HG03571 (cell line): Measurements from ENCODE around the gene AP1S3.
A peak's percentile ranks its signal among the peaks of the same experiment; 100 is the strongest.

Source experiments
- ATAC-seq: cut with Tn5 transposase; IDR thresholded peaks from one replicate; pipeline ENCODE4 v1.9.1; 2021; ENCODE audit not compliant: unreplicated experiment

Gene AP1S3

GRCh38 chr2:223764796-223765195 lies 72.6 kb downstream of the AP1S3 start:
- ATAC-seq, result no peak

DNA sequence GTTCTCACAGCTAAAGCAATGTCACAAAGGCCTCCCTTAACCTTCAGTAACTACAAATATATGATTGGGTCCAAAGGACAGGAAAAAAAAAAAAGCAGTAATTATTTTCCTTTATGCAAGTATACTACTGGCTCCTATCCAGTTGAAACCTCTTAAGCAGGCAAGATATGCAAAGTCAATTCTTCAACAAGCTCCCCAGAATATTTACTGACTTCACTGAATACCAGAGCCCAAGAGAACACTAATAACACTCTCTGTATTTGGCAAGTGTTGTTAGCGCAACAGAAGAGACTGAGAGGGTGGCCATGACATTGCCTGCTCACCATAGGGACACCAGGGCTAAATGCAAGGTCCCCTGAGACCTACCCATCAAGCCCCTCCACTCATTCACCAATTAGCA lies 74.5 kb downstream of the AP1S3 start:
- no peak for ATAC-seq

DNA sequence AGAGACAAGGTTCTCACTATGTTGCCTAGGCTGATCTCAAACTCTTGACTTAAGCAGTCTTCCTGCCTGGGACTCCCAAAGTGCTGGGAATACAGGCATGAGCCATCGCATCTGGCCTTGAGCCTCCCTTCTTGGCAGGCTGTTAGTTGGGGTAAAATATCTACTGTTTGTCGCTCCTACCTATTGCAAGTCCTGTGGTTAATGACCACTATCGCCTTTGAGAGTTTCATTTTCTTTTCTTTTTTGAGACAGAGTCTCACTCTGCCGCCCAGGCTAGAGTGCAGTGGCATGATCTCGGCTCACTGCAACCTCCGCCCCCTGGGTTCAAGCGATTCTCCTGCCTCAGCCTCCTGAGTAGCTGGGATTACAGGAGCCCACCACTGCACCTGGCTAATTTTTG lies 75.6 kb downstream of the AP1S3 start:
- ATAC-seq, result peak; percentile 72

GRCh38 chr2:223760838-223761502 lies 76.4 kb downstream of the AP1S3 start:
- peak; percentile 81 for ATAC-seq

DNA sequence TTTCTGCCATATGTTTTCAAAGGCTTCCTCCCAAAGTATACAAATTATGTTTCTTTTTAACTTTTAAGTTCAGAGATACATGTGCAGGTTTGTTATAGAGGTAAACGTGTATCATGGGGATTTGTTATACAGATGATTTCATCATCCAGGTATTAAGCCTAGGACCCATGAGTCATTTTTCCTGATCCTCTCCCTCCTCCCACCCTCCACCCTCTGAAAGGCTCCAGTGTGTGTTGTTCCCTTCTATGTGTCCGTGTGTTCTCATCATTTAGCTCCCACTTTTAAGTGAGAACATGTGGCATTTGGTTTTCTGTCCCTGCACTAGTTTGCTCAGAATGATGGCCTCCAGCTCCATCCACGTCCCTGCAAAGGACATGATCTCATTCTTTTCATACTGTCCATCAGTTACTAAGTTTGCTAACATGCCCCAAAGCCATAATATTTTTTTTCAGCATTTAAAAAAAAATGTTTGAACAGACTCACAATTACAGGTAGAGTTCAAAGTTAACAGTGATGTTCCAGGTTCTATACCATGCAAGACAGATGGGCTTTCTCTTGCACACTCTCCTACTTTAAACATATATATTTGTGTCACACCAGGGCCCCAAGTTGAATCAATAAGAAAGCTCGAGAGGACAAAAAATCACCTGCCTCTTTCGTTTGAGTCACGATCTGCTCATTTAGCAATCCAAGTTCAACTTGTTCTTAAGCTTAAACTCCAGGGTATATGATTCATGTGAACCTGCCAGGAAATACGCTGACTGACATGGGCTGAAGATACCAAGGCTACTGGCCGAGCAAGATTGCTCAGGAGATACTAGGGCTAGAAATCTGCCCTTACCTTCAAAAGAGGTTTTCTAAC lies 77.6 kb downstream of the AP1S3 start:
- ATAC-seq, result no peak

DNA sequence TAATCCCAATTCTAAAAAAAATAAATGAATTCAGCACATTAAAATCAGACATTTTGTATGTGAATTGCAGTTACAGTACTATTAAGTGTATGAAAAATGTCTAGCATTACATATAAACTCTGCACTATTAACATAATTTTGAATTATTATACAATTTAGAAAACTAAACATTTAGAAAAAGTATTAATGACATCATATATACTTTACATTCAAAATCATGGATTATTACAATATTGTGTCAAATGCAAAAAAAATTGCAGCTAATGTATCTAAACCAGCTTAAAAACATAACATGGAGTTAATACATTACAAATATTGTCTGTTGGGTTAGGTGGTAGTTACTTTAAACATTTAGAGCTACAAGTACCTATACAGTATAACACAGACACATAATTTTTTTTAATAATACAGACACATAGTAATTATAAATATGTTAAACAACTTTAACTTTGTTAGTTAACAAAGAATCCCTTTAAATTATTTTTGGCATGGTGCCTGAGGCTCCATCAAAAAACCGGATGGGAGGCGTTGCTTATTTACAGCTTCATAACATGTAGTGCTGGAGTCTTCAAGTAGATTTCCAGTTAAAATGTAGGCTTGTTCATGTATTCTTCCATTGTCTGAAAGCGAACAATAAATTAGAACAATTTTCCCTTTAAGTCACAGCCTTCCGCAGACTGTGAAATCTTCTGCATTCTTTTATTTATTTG lies 79.1 kb downstream of the AP1S3 start:
- ATAC-seq, result no peak

GRCh38 chr2:223753940-223754339 lies 83.4 kb downstream of the AP1S3 start:
- no peak for ATAC-seq

DNA sequence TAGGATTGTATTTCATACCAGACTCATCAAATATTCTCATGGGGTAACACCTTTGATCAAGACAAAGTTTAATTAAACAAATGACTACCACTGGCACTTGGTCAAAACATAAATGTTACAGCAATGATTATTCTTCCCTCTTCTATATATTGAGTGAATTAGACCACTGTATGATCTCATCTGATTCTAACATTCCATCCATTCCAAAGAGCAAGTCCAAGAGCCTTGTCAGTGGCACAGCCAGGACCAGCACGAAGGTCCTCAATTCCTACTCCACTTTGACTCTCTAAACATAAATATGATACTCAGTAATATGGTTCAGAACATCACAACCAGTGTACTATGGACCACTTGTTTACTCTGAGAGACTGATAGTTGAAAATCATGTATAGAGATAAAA lies 86.4 kb downstream of the AP1S3 start:
- no peak for ATAC-seq

DNA sequence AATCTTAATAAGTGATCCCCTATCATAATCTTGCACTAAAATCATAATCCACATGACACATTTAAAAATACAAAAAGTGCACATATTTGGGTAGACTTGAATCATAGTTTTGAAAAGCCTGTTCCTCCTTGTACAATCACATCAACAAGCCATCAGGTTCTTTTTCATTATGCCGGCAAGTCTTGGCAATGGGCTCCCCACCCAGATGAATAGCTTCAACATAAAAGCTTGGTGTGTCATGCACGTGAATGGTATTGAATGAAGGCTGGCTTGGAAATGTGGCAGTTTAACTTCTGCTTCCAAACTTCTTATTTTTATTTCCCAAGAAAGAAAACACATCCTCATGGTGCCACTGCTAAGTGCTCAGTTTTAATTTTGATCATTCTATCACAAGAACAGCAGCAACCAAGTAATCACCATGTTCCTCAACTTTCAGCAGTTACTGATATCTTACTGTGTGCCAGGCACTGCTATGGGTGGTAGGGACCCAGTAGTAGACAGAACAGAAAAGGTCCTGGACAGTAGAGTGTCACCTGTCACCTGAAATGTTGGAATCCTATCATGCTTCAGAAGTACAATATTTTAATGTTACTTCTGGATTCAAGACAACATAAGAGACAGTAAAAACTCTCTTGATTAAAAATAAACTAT lies 89.9 kb downstream of the AP1S3 start:
- no peak for ATAC-seq

DNA sequence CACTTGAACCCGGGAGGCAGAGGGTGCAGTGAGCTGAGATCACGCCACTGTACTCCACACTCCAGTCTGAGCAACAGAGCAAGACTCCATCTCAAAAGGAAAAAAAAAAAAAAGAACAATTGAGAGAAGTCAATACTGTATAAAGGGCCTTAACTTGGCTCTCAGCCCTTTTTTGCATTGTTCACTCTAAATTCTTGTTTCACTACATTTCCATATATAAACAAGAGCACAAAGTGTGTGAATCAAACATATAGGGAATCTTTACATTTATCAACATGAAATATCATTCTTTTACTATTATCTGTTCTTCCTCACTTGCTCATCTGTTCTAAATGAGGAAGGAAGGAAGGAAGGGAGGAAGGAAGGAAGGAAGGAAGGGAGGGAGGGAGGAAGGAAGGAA lies 90.8 kb downstream of the AP1S3 start:
- ATAC-seq, result no peak

DNA sequence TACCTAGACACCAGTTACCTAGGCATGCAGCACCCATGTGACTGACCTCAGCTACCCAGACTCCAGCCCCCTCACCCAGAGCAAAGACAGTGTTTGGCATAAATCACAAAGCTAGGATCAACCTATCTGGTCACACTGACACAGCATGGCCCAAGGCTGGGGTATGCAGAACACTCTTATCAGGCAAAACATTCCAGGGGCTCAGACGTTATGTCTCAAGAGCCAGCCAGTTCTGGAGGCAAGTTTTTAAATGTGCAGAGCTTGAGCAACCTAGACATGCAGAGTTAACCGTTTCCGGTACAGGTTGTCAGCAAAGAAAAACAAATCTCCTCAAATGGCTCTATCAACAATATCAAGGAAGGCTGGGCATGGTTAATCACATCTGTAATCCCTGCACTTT lies 92.8 kb downstream of the AP1S3 start:
- no peak for ATAC-seq

DNA sequence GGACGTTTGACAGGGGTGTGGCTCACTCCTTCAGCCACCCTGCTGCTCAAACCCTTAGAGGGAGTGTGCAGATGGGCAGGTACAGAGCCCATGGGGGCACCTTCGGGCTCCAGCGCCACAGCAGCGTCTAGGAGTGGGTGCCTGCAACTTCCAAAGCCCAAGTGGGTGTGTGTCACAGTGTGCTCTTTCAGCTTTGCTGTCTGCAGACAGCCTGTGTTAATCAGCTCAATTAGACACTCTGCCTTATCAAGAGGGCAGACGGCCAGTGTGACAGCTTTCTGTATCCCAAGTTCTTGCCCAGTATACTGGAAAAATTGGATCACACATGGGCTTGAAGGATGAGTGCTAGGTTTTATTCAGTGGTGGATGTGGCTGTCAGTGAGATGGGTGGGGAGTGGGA lies 96.7 kb downstream of the AP1S3 start:
- ATAC-seq, result no peak

DNA sequence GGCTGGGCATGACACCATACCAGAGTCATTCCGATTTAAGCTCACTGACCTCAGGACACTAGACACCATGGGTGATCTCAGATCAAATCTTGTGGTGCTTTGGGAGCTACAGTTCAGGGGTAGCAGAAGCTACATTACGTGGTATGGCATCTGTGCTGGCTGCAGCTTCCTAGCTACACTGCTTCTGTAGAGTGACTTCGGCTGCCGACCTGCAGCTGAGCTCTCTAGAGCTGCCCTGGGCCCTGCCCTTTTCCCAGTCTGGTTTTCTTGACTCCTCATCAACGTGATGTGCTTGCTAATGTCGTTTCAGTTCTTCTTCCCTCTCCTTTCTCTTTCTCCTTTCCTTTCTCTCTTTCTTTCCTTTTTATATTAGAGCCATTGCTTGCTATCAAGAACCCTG lies 100.2 kb downstream of the AP1S3 start:
- no peak for ATAC-seq

- no peak for ATAC-seq
These were observed 100.9 kb downstream of the AP1S3 start for GRCh38 chr2:223736488-223736887.

DNA sequence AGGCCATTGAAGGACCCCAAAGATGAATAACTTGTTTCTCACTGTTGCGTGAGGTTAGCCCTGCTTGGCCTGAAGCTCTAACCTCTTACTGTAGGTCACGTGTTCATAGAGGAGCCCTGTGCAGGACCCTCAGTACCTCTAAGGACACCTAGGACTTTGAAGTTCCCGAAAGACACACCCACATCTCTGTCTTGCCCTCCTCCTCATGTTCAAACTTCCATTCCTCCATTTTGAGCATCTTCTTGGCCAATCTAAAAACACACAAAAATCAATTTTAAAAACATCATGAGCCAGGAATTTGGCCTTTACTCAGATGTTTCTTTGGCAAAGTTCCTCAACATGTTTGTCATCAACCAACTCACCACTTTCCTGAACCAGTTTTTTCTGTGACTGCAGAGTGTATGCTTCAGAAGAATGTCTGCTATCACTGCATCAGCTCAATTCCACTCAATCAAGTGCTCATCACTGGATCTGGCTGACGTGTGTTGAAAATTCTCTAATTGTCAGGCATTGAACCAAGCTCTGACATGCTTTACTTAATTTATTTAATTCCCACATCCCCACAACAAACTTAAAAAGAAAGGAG lies 101.6 kb downstream of the AP1S3 start:
- ATAC-seq, result no peak

- no peak for ATAC-seq
These were observed 102.2 kb downstream of the AP1S3 start for GRCh38 chr2:223735035-223735640.

- no peak for ATAC-seq
These were observed 103.0 kb downstream of the AP1S3 start for GRCh38 chr2:223734346-223734745.

DNA sequence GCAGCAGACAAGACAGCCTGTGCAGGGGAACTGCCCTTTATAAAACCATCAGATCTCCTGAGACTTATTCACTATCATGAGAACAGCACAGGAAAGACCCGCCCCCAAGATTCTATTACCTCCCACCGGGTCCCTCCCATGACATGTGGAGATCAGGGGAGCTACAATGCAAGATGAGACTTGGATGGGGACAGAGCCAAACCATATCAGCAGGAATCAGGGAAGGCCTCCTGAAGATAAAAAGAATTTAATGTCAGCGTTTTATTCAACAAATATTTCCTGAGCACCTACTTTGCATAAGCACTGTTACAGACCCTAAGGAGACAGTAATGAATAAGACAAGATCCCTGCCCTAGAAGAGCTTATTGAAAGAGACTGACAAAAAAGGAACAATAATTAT lies 105.0 kb downstream of the AP1S3 start:
- ATAC-seq, result no peak

GRCh38 chr2:223731503-223731902 lies 105.9 kb downstream of the AP1S3 start:
- ATAC-seq, result no peak

DNA sequence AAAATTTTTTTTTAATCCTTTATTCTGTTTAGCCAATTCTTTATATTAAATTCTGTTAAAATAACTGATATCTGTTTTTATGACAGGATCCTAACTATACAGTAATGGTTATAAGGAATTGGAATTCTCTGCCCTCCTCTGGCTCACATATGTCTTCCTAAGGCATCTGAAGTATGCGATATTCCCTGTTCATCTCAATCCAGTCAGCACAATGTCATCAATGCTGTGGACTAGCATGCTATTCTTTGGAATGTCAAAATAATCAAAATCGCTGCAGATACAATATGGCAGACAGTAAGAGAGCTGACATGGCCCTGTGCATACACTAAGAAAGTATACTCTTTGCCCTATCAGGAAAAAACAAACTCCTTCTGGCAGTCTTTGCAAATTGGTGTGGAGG lies 107.6 kb downstream of the AP1S3 start:
- no peak for ATAC-seq

DNA sequence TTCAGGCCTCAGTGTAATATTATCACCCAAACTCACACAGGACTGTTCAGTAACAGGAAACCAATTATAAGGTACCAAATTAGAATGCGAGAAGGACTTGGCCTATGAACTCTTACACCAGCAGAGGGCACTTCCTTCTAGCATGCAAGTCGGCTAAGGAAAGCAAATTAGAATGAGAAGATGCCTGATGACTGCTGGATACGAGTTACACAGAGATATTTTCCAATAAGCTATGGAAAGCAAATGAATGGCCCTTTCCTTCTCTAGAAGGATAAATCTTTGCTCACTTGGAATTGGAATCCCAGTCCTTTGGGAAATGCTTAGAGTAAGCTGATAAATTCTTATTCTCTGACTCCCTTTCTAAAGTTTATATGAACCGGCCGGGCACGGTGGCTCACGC lies 109.8 kb downstream of the AP1S3 start:
- ATAC-seq, result peak; percentile 59
